HEK293 (cell line): ENCODE data around the gene NOM1.
A peak's percentile ranks its signal among the peaks of the same experiment; 100 is the strongest.

Experiments used
- CTCF ChIA-PET: fragments of 350-600 bp; formaldehyde crosslinking; extraction: SDS; loops from one replicate; lab custom pipeline; 2021; ENCODE audit warnings: antibody characterized with exemption; lab: Yijun Ruan, JAX
- POLR2A ChIA-PET: fragments of 300-600 bp; formaldehyde crosslinking; extraction: SDS; loops from one replicate; lab custom pipeline; 2020; ENCODE audit warnings: antibody characterized with exemption, inconsistent platforms; lab: Yijun Ruan, JAX
- H3K27ac ChIP-seq: fragments of 200-500 bp; sonication (Bioruptor generic); 2 replicates; pipeline ENCODE4 v1.5.1; 2014; ENCODE audit warnings: low read depth, low read length, control low read depth, inconsistent platforms; ENCODE audit errors: extremely low read depth
- H3K36me3 ChIP-seq, 2 experiments: fragments of 200-500 bp in 1 of 2; sonication (Bioruptor generic) in 1 of 2; 1 replicate in 1 of 2; 2 replicates in 1 of 2; pipeline ENCODE4 v1.5.1; 2014 to 2017; ENCODE audit warnings: inconsistent platforms in 2 of 2, low read length in 2 of 2; ENCODE audit not compliant: control insufficient read depth in 2 of 2, insufficient read depth in 1 of 2
- H3K4me1 ChIP-seq: fragments of 200-500 bp; sonication (Bioruptor generic); 2 replicates; pipeline ENCODE4 v1.5.1; 2014; ENCODE audit warnings: mild to moderate bottlenecking, low read length, inconsistent platforms; ENCODE audit not compliant: control insufficient read depth, insufficient read depth
- H3K4me3 ChIP-seq: 2 replicates; pipeline ENCODE4 v1.5.1; 2011; ENCODE audit warnings: low read depth, mild to moderate bottlenecking, control low read depth, low read length, moderate library complexity
- H3K9me3 ChIP-seq: fragments of 200-500 bp; sonication (Bioruptor generic); 2 replicates; pipeline ENCODE4 v1.5.1; 2014; ENCODE audit warnings: low read depth, low read length, inconsistent platforms; ENCODE audit not compliant: control insufficient read depth, insufficient read depth
- GLIS1 ChIP-seq: fragments of 450-650 bp; formaldehyde crosslinking; IDR thresholded peaks from 2 replicates; pipeline ENCODE4 v1.5.1; 2016; ENCODE audit warnings: missing biosample characterization, missing genetic modification characterization
- HOXC10 ChIP-seq: sonication (generic); formaldehyde crosslinking; IDR thresholded peaks from 2 replicates; pipeline ENCODE4 v1.8.1; 2023; ENCODE audit warnings: mild to moderate bottlenecking, missing genetic modification reagents
- IKZF3 ChIP-seq: fragments of 450-650 bp; IDR thresholded peaks from 2 replicates; pipeline ENCODE4 v1.5.0; 2018; ENCODE audit warnings: missing biosample characterization, mild to moderate bottlenecking, missing genetic modification characterization, moderate library complexity
- PRDM1 ChIP-seq: fragments of 450-650 bp; formaldehyde crosslinking; IDR thresholded peaks from 2 replicates; pipeline ENCODE4; 2016; ENCODE audit warnings: missing biosample characterization, missing genetic modification characterization
- SCRT1 ChIP-seq: fragments of 450-650 bp; formaldehyde crosslinking; IDR thresholded peaks from 2 replicates; pipeline ENCODE4 v1.5.1; 2016; ENCODE audit warnings: missing biosample characterization, missing genetic modification characterization, borderline replicate concordance
- SCRT2 ChIP-seq: fragments of 450-650 bp; formaldehyde crosslinking; IDR thresholded peaks from 2 replicates; pipeline ENCODE4 v1.5.1; 2016; ENCODE audit warnings: missing biosample characterization, missing genetic modification characterization
- SP2 ChIP-seq: fragments of 450-650 bp; formaldehyde crosslinking; IDR thresholded peaks from 2 replicates; pipeline ENCODE4 v1.5.1; 2016; ENCODE audit warnings: missing biosample characterization, missing genetic modification characterization
- SP3 ChIP-seq: fragments of 450-650 bp; formaldehyde crosslinking; IDR thresholded peaks from 2 replicates; pipeline ENCODE4 v1.5.1; 2016; ENCODE audit warnings: missing biosample characterization, missing genetic modification characterization
- SP7 ChIP-seq: fragments of 450-650 bp; formaldehyde crosslinking; IDR thresholded peaks from 2 replicates; pipeline ENCODE4 v1.5.1; 2016; ENCODE audit warnings: missing biosample characterization, missing genetic modification characterization
- TRIM28 ChIP-seq: IDR thresholded peaks from 2 replicates; pipeline ENCODE4 v1.6.1; 2011; ENCODE audit warnings: low read length, control low read depth, borderline replicate concordance
- ZBTB48 ChIP-seq: fragments of 450-650 bp; formaldehyde crosslinking; IDR thresholded peaks from 2 replicates; pipeline ENCODE4 v1.5.1; 2016; ENCODE audit warnings: missing biosample characterization, missing genetic modification characterization
- ZNF140 ChIP-seq: fragments of 450-650 bp; formaldehyde crosslinking; IDR thresholded peaks from 2 replicates; pipeline ENCODE4 v1.5.1; 2016; ENCODE audit warnings: missing biosample characterization, missing genetic modification characterization
- ZNF169 ChIP-seq: fragments of 450-650 bp; formaldehyde crosslinking; IDR thresholded peaks from 2 replicates; pipeline ENCODE4 v1.5.1; 2016; ENCODE audit warnings: missing biosample characterization, missing genetic modification characterization
- ZNF239 ChIP-seq: fragments of 450-650 bp; formaldehyde crosslinking; IDR thresholded peaks from 2 replicates; pipeline ENCODE4 v1.5.1; 2016; ENCODE audit warnings: missing biosample characterization, missing genetic modification characterization
- ZNF366 ChIP-seq: fragments of 450-650 bp; formaldehyde crosslinking; conservative IDR thresholded peaks from 2 replicates; pipeline ENCODE4 v1.5.1; 2016; ENCODE audit warnings: missing biosample characterization, missing genetic modification characterization
- ZNF37A ChIP-seq: fragments of 450-650 bp; IDR thresholded peaks from 2 replicates; pipeline ENCODE4 v1.5.1; 2018; ENCODE audit warnings: missing biosample characterization, missing genetic modification characterization
- ZNF623 ChIP-seq: fragments of 450-650 bp; formaldehyde crosslinking; IDR thresholded peaks from 2 replicates; pipeline ENCODE4 v1.5.1; 2016; ENCODE audit warnings: missing biosample characterization, missing genetic modification characterization
- ZNF792 ChIP-seq: fragments of 450-650 bp; formaldehyde crosslinking; IDR thresholded peaks from 2 replicates; pipeline ENCODE4 v1.5.1; 2016; ENCODE audit warnings: missing biosample characterization, missing genetic modification characterization
- ZXDB ChIP-seq: fragments of 450-650 bp; formaldehyde crosslinking; IDR thresholded peaks from 2 replicates; pipeline ENCODE4 v1.5.1; 2016; ENCODE audit warnings: missing biosample characterization, missing genetic modification characterization
- TF ChIP-seq, protein P1 (sequence below): fragments of 450-650 bp; formaldehyde crosslinking; IDR thresholded peaks from 2 replicates; pipeline ENCODE4 v1.5.1; 2016; ENCODE audit warnings: missing biosample characterization, missing genetic modification characterization

NOM1 gene

DNA sequence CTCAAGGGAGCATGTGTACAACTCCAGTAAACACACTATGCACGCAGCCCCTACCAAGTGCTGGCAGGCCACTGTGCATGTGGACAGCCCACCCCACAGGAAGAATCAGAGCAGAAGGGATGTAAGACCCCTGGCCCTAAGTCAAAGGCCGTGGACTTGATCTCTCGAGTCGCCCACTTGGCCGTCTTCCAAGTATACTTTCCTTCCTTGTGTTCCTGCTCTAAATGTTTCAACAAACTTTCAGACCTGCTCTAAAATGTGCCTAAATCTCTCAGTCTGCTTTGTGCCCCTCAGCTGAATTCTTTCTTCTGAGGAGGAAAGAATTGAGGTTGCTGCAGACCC is 21.1 kb upstream of the NOM1 start:
- no peak overlapping the region for H3K27ac ChIP-seq
- CTCF ChIA-PET, result no interaction called here

DNA sequence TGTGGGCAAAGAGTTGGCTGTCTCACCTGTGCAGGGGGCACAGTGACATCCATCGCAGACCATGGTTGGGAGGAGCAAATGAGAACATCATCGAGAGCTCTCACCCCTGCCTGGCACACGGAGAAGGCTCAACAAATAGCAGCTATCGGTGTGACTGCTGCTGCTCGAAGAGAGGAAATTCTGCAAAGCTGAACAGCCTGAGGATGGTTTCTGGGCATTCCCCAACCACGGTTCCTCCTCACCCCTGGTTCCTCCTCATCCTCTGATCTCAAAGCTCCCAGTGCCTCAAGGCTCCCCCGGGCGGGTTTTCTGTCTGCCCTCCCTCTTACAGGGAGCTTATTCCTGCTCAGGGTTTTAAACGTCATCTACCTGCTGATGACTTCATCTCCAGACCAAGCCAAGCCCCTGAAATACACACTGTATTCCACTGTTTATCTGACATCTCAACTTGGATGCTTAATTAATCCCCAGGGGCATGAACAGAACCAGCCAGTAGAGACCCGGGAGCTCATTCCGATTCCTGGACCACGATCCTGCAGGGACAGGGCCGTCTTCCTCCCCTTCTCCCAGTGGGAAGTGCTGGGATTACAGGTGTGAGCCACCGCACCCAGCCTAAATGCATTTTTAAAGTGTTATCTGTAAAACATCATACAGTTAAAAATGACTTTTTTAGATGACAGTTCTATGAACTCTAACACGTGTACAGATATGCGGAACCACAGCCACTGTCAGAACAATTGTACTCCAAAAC is 19.5 kb upstream of the NOM1 start:
- no peaks in the 10 kb centered on the region for H3K9me3 ChIP-seq
- CTCF ChIA-PET, result no interaction called here

More for the DNA sequence above, 21.1 kb upstream of the NOM1 start:
- H3K9me3 ChIP-seq, result no peaks in the 10 kb centered on the region
- 0 out of 2 replicates have a peak, but pooled peaks cover 2% of the 10 kb centered on the region for H3K4me1 ChIP-seq
- H3K4me3 ChIP-seq, result no peak overlapping the region
- POLR2A ChIA-PET, result no interaction called here
- no peak for TF ChIP-seq ZNF37A (tag by site-specific recombination)
- peak; percentile 39; the same call in 1 of the 2 replicates for TF ChIP-seq ZBTB48 (tag by site-specific recombination)
- no peaks in the 10 kb centered on the region for H3K36me3 ChIP-seq

DNA sequence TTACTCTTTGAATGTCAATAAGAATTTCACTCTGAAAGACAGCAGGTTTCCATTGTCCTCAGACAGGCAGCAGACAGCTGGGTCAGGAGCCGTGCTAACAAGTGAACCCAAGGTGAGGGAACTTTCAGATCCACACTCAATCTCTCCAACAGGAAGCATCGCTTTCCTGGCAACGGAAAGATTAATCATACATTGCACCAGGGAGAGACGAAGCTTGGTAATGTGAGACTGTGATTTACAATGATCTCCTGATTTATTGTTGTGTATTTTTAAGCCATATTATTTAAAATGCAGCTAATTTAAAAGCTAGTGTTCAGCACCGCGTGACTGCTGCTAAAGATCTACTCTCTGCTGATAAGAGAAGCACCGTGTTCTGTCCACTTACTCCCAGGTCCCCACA is 17.5 kb upstream of the NOM1 start:
- H3K4me3 ChIP-seq, result no peak overlapping the region
- TF ChIP-seq ZNF792 (tag by site-specific recombination) (no peak), HOXC10 (CRISPR knock-in tag) (no peak), TRIM28 (peak; percentile 87), SCRT2 (0 out of 2 replicates have a peak, but pooled peaks have one; percentile 41), SP3 (tag by site-specific recombination) (no peak), SP7 (tag by site-specific recombination) (peak; percentile 59), ZXDB (tag by site-specific recombination) (no peak), ZNF366 (tag by site-specific recombination) (peak; percentile 30; the same call in 1 of the 2 replicates), ZNF140 (no peak), PRDM1 (tag by site-specific recombination) (peak; percentile 37; the same call in 1 of the 2 replicates)
- H3K9me3 ChIP-seq, result no peaks in the 10 kb centered on the region
- ChIA-PET CTCF (no interaction called here), POLR2A (no interaction called here)
- no peaks in the 10 kb centered on the region for H3K36me3 ChIP-seq
- H3K4me1 ChIP-seq, result 0 out of 2 replicates have a peak, but pooled peaks cover 2% of the 10 kb centered on the region
- no peak overlapping the region for H3K27ac ChIP-seq

More for the DNA sequence above, 19.5 kb upstream of the NOM1 start:
- TF ChIP-seq ZNF169 (tag by site-specific recombination) (no peak), ZNF623 (no peak), IKZF3 (0 out of 2 replicates have a peak, but pooled peaks have one; percentile 13), ZNF239 (no peak), SP2 (tag by site-specific recombination) (0 out of 2 replicates have a peak, but pooled peaks have one; percentile 7)
- H3K4me3 ChIP-seq, result no peak overlapping the region
- POLR2A ChIA-PET, result no interaction called here
- H3K36me3 ChIP-seq, result no peaks in the 10 kb centered on the region
- H3K4me1 ChIP-seq, result 0 out of 2 replicates have a peak, but pooled peaks cover 2% of the 10 kb centered on the region
- H3K27ac ChIP-seq, result no peak overlapping the region

DNA sequence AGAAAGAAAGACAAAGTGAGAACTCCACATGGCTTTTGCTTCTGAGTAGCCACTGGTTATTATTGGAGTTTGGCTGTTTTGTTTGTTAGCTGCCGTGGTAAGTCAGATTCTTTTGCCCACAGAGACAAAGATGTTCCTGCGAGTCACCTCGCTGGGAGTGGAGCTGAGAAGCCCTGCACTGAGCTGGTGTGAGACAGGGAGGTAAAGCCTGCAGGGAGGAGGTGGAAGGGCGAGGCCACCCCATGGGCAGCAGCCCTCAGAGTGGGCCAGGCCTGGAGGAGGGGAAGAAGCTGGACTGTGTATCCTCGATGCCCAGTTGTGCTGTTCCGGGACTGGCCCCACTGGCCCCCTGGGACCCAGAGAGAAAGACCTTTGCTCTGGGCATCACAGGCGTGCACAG is 14.3 kb upstream of the NOM1 start:
- TF ChIP-seq, protein P1, sequence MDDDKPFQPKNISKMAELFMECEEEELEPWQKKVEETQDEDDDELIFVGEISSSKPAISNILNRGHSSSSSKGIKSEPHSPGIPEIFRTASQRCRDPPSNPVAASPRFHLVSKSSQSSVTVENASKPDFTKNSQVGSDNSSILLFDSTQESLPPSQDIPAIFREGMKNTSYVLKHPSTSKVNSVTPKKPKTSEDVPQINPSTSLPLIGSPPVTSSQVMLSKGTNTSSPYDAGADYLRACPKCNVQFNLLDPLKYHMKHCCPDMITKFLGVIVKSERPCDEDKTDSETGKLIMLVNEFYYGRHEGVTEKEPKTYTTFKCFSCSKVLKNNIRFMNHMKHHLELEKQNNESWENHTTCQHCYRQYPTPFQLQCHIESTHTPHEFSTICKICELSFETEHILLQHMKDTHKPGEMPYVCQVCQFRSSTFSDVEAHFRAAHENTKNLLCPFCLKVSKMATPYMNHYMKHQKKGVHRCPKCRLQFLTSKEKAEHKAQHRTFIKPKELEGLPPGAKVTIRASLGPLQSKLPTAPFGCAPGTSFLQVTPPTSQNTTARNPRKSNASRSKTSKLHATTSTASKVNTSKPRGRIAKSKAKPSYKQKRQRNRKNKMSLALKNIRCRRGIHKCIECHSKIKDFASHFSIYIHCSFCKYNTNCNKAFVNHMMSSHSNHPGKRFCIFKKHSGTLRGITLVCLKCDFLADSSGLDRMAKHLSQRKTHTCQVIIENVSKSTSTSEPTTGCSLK (tag by site-specific recombination), result no peak
- 0 out of 2 replicates have a peak, but pooled peaks have one; percentile 20 for TF ChIP-seq GLIS1 (tag by site-specific recombination)
- no peak for TF ChIP-seq SCRT1 (tag by site-specific recombination)
- H3K36me3 ChIP-seq, result no peaks in the 10 kb centered on the region
- H3K4me1 ChIP-seq, result no peaks in the 10 kb centered on the region
- no peak overlapping the region for H3K27ac ChIP-seq
- ChIA-PET POLR2A (no interaction called here), CTCF (interaction anchor here (0.6 to 0.7 kb wide), 2 partner anchors 131 to 340 kb away, joined by 3 to 4 read pairs; no protein-coding TSS in a partner anchor)
- no peaks in the 10 kb centered on the region for H3K9me3 ChIP-seq
- H3K4me3 ChIP-seq, result no peak overlapping the region
